ENCODE data around the gene TSPAN17. TPM values are rescaled to one million over a fixed set of nuclear protein-coding genes. Genes with fewer than 3 reads are reported as not detected.

Gene TSPAN17
- total RNA-seq, 1 donor from 2014 or later = 31.8 TPM

GRCh38 chr5:176703857-176704256 lies 56.6 kb downstream of the TSPAN17 start:
- intact Hi-C loops (cut with DNase I) = no loop called here
- H3K9me3 ChIP-seq = no peaks in the 10 kb centered on the region
- H3K4me1 ChIP-seq = no peaks in the 10 kb centered on the region
- no peak overlapping the region for H3K4me3 ChIP-seq
- DNase-seq (no peak), ATAC-seq (no peak)
- no peak for TF ChIP-seq CTCF (IDR thresholded peaks at IDR 0.05)
- H3K27me3 ChIP-seq = peaks cover 49% of the 10 kb centered on the region
- H3K27ac ChIP-seq = no peak overlapping the region
- H3K36me3 ChIP-seq = no peaks in the 10 kb centered on the region

DNA sequence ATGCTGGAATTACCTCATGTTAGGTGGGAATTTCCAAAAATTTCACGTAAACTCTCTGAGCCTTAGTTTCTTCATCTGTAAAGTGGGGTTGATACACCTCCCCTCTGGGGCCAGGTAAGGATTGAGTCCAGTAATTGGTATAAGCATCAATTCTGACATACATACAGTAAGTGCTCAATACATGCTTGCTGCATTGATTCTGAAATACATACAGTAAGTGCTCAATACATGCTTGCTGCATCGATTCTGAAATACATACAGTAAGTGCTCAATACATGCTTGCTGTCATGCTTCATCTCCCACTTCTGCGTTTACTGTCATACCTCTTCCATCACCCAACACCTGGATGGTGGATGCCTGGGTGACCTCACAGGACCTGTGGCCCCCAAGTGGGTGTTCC lies 57.1 kb downstream of the TSPAN17 start:
- H3K27me3 ChIP-seq = peaks cover 45% of the 10 kb centered on the region
- TF ChIP-seq CTCF (IDR thresholded peaks at IDR 0.05) = no peak
- ATAC-seq (no peak), DNase-seq (no peak)
- H3K4me1 ChIP-seq = no peaks in the 10 kb centered on the region
- no peaks in the 10 kb centered on the region for H3K9me3 ChIP-seq
- no peak overlapping the region for H3K4me3 ChIP-seq
- no peak overlapping the region for H3K27ac ChIP-seq
- no peaks in the 10 kb centered on the region for H3K36me3 ChIP-seq
- intact Hi-C loops (cut with DNase I) = no loop called here

- intact Hi-C loops (cut with DNase I) = no loop called here
- no peaks in the 10 kb centered on the region for H3K36me3 ChIP-seq
These were observed 57.5 kb downstream of the TSPAN17 start for GRCh38 chr5:176704817-176705216.

More at GRCh38 chr5:176704817-176705216, 57.5 kb downstream of the TSPAN17 start:
- no peaks in the 10 kb centered on the region for H3K9me3 ChIP-seq
- no peak for TF ChIP-seq CTCF (IDR thresholded peaks at IDR 0.05)
- ATAC-seq (no peak), DNase-seq (no peak)
- H3K27me3 ChIP-seq = peaks cover 46% of the 10 kb centered on the region
- no peaks in the 10 kb centered on the region for H3K4me1 ChIP-seq
- no peak overlapping the region for H3K4me3 ChIP-seq
- no peak overlapping the region for H3K27ac ChIP-seq

Small RNA genes within 50 kb of the gene (microRNA-seq; reads per million reads assigned to microRNA genes)
- not detected for gene MIR4281 (ENCODE audit: borderline microRNAs expressed)

Other genes with a start within 250 kb of the TSPAN17 start
- 80.9 TPM for gene CLTB, start 230.9 kb upstream of the TSPAN17 start, total RNA-seq
- 35.1 TPM for gene FAF2, start 199.1 kb upstream of the TSPAN17 start, total RNA-seq
- gene RNF44, start 110.1 kb upstream of the TSPAN17 start, total RNA-seq = 48.0 TPM
- 0.35 TPM for gene CDHR2, start 98.1 kb upstream of the TSPAN17 start, total RNA-seq
- 1.4 TPM for gene GPRIN1, start 37.3 kb upstream of the TSPAN17 start, total RNA-seq
- gene SNCB, start 16.9 kb upstream of the TSPAN17 start, total RNA-seq = not detected
- not detected for gene EIF4E1B, start 16.8 kb upstream of the TSPAN17 start, total RNA-seq
- 0.46 TPM for gene UNC5A, start 163.1 kb downstream of the TSPAN17 start, total RNA-seq